Measurements from ENCODE around the gene KCMF1.

Gene KCMF1

DNA sequence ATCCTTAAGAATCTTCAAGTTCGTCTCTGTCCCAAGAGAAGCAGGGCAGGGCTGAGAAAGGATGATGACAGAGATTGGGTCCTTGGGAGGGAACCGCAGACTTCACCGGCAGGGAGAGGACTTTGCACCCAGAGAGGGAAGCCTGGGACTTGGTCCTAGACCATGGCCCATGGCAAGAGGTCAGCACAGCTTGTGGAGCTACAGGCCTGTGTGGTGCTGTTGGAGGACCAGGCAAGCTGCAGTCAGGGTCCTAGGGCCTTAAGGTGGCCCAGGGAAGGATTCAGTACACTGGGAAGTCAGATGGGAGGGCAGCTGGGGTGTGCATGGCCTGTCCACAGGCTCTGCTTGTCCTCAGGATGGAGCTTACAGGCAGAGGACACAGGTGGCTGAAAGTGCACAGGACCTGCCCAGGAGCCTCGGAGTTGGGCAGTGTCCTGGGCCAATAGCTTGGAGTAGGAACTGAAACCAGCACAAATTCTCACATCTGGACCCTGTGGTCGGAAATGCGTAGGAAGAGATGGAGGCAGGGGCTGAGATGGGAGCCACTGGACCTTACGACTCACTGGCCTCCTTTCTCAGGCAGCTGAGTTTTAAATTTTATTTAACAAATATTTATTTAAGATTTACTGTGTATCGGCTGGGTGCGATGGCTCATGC is 105.8 kb downstream of the KCMF1 start:
- H3K4me3 ChIP-seq (ENCODE audit: low read depth, low read length), result no peak overlapping the region

DNA sequence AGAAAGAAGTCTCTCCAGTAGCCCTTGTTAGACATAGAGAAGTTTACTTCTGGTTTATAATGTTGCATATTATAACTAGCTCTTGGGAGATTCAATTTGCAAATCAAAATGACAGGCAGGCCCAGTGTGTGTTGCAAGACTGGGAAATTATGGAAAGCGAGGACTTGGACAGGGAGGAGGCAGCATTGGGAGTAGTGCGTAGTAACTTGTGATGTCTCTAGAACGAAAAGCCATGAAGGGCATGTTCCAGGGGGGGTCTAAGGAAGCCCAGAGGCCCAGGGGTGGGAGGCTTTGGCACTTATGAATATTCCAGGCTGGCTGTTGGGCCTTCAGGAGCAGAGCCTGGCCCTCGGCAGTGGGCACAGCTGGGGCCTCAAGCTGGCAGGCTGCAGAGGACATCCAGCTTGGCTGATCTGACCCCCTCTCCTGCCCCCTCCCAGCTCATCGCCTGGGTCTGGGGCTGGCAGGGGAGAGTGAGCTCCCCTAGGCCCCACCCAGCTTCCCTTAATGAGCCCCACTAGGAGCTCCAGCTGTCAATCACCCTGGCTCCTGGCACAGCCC is 107.0 kb downstream of the KCMF1 start:
- H3K4me3 ChIP-seq (ENCODE audit: low read depth, low read length), result no peak overlapping the region

DNA sequence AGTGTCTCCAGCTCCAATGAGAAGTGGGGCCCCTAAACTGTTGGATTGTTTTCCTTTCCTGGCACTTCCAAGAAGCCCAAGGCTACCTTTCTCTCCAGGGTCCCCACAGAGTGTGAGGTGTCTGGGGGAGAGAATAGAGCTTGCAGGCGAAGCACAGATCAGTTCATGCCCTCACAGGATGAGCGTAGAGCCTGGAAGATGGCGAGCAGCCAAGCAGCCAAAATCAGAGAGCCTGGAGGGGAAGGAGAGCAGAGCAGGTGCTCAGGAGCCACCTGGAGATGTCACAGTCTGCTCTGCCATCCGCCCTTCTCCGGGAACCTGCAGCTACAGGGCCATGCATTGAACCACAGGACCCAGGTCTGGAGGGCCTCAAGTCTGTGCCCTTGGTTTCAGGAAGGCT is 107.6 kb downstream of the KCMF1 start:
- H3K4me3 ChIP-seq (ENCODE audit: low read depth, low read length), result no peak overlapping the region

DNA sequence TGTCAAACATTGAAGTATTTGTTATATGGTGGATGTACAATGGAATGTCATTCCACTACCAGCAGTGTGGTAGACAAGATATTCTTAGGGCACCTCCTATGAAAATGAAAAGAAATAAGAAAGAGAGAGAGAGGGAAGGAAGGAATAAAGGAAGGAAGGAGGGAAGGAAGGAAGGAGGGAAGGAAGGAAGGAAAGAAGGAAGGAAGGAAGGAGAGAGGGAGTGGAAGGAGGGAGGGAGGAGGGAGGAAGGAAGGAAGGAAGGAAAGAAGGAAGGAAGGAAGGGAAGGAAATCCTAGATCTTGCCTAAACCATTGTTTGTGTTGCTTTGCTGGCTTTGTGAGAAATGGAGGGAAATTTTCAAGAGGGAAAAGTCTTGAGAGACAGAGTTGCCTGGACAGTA is 112.1 kb downstream of the KCMF1 start:
- H3K4me3 ChIP-seq (ENCODE audit: low read depth, low read length), result no peak overlapping the region

DNA sequence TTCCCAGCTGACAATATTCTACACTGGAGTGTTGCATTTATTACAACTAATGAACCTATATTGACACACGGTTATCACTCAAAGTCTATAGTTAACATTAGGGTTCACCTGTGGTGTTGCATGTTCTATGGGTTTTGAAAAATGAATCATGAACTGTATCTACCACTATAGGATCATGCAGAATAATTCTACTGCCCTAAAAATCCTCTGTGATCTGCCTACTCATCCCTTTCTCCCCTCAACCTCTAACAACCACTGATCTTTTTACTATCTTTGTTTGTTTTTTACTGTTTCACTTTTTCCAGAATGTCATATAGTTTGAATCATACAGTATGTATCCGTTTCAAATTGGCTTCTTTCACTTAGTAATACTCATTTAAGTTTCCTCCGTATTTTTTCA is 114.6 kb downstream of the KCMF1 start:
- H3K4me3 ChIP-seq (ENCODE audit: low read depth, low read length), result no peak overlapping the region

DNA sequence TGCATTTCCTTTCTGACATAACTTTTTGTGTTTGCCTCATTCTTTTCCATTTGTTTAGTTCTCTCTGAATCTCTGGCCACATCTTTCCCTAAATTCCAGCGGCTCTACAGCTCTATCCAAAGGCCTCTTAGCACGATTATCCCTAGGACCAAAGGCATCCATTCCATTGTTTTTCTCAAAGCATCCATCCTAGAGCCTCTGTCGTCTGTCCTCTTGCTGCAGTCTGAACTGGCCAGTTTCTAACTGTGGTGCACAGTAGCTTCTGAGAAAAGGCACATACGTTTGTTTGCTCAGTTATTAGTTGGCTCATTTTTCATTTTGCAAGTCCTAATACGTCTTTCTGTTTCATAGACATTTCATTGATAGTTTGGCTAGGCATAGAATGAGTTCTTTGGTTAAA is 116.6 kb downstream of the KCMF1 start:
- H3K4me3 ChIP-seq (ENCODE audit: low read depth, low read length), result no peak overlapping the region

DNA sequence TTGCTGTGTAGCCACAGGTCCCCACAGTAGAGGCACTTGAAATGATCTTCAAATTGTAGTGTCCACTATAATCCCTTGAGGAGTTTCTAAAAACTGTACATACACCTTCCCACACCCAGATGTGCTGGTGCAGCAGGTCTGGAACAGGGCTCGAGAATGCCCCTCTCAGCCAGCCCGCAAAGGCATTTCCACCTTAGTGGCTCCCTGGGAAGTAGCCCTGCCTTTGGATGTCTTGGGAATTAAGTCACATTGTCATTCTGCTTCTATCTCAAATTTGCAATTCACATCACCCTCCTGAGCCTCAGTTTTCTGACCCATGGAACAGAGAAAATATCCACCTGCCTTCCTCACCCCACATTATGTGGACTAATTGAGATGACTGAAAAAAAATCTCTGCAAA is 118.0 kb downstream of the KCMF1 start:
- H3K4me3 ChIP-seq (ENCODE audit: low read depth, low read length), result no peak overlapping the region

DNA sequence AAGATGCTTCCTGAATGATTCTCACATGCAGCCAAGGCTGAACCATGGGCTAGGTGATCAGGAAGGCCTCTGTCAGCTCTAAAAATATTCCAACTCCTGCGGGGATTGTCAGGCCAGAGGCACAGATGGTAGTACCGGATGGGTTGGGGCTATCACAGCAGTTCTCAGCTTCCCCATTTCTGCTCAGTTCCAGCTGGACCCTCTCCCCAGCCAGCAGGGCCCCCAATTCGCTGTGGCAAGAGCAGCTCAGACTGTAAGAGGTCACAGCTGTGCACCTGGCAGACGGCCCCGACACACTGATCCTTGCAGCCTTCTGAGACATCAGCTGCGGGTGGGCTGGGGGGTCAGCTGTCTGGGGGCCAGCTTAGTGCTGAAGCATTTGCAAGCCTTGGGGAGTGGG is 118.6 kb downstream of the KCMF1 start:
- H3K4me3 ChIP-seq (ENCODE audit: low read depth, low read length), result no peak overlapping the region

DNA sequence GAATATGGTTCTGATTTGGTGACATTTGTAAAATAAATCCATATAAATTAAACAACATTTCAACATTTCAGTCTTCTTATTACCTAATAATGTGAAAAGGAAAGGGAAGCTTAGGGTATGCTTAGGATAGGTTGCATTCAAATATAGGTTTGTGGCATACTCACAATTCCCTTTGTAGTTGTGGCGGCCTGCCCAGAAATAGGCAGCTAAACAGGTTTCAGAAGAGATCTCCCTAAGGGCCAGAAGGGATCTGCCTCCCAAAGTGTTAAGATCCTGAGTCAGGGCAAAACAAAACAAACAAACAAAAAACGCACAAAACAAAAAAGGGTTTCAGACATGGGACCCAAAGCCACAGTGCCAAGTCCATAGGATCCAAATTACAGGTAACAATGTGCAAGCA is 120.9 kb downstream of the KCMF1 start:
- H3K4me3 ChIP-seq (ENCODE audit: low read depth, low read length), result no peak overlapping the region

DNA sequence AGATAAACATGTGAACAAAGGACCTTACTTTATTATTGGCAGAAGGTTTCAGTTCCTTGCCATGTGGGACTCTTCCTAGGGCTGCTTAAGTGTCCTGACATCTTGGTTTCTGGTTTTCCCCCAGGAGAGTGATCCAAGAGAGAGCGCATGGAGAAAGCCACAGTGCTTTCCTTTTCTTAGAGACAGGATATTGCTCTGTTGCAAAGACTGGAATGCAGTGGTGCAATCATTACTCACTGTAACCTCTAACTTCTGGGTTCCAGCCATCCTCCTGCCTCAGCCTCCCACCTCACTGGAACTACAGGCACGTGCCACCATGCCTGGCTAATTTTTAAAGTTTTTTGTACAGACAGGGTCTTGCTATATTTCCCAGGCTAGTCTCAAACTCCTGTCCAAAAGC is 124.1 kb downstream of the KCMF1 start:
- no peak overlapping the region for H3K4me3 ChIP-seq (ENCODE audit: low read depth, low read length)

DNA sequence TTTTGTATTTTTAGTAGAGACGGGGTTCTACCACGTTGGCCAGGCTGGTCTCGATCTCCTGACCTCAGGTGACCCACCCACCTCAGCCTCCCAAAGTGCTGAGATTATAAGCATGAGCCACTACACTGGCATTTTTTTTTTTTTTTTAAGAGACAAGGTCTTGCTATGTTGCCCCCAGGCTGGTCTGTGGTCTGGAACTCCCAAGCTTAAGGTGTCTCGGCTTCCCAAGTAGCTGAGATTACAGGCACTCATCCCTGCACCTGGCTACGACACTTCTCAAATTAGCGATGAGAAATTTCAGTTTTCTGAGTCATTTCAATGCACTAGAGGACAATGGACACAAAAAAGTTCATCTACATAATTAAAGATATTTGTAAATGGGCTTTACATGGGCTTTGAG is 125.7 kb downstream of the KCMF1 start:
- no peak overlapping the region for H3K4me3 ChIP-seq (ENCODE audit: low read depth, low read length)

DNA sequence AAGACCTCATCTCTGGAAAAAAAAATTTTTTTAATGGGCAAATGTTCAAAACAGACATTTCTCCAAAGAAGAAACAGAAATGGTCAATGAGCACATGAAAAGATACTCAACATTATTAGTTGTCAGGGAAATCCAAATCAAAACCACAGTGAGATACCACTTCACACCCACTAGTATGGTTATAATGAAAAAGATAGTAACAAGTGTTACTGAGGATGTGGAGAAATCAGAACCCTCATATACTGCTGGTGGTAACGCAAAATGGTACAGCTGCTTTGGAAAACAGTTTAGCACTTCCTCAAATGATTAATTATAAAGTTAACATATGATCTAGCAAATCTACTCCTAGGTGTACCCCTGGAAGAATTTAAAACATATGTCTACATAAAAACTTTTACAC is 133.3 kb downstream of the KCMF1 start:
- H3K4me3 ChIP-seq (ENCODE audit: low read depth, low read length), result no peak overlapping the region

DNA sequence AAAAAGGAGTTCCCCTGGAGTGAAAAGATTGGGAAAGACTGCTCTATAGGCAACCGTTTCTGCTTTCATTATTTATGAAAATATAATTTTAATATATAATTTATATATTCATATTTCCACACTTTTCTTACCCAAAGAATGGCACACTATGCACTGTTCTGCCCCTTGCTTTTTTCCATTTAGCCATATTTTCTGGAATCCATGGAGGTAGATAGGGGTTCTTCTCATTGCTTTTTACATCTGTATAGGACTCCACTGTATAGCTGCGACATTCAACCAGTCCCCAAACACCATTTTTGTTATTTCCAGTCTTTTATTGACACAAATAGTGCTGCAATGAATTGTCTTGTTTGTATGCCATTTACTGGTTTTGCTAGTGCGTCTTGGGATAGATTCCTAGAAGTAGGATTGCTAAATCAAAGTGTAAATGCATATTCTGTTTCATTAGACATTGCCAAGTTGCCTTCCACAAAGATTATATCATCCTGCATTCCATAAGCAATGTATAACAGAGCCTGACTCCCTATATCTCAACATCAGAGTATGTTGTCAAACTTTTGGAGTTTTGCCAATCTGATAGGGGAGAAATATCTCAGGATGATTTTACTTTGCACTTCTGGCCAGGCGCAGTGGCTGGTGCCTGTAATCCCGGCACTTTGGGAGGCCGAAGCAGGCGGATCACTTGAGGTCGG is 135.7 kb downstream of the KCMF1 start:
- no peak overlapping the region for H3K4me3 ChIP-seq (ENCODE audit: low read depth, low read length)
